ENCODE results near the gene WWP2. TPM values are rescaled to one million over a fixed set of nuclear protein-coding genes. Genes with fewer than 3 reads are reported as not detected.

Gene WWP2
- total RNA-seq, 2 experiments from 2014 or later: 30.3 to 43.4 TPM

- H2AFZ ChIP-seq (ENCODE audit: low read length): no peak overlapping the region
- BruUV-seq (replicated peaks): no TSS peak
- H4K20me1 ChIP-seq (ENCODE audit: insufficient read depth, low read length): no peaks in the 10 kb centered on the region
- intact Hi-C loops (cut with micrococcal nuclease; ENCODE audit: unreplicated experiment): loop anchor here (5.0 kb wide), 1 partner anchor 537 kb away; no protein-coding TSS in a partner anchor
- no peak overlapping the region for H3K4me3 ChIP-seq (ENCODE audit: low read depth, low read length, poor library complexity, severe bottlenecking)
- H3K4me2 ChIP-seq (ENCODE audit: low read length): no peak overlapping the region
- TF ChIP-seq EZH2phosphoT487 (IDR thresholded peaks at IDR 0.05; ENCODE audit: borderline replicate concordance, low read depth, low read length): no peak
- TF ChIP-seq CTCF (conservative IDR thresholded peaks at IDR 0.05; ENCODE audit: low read length): no peak
- ChIA-PET CTCF (ENCODE audit: unreplicated experiment) (no interaction called here), POLR2A (no interaction called here)
- no peaks in the 10 kb centered on the region for H3K79me2 ChIP-seq (ENCODE audit: insufficient read depth, low read depth, low read length)
- H3K9me2 ChIP-seq (ENCODE audit: insufficient read depth, low read length): no peaks in the 10 kb centered on the region
- H3K27ac ChIP-seq (ENCODE audit: low read depth, low read length, poor library complexity, severe bottlenecking): no peak overlapping the region
- peaks cover 22% of the 10 kb centered on the region for H3K36me3 ChIP-seq (ENCODE audit: insufficient read depth, low read length)
- no peaks in the 10 kb centered on the region for H3K4me1 ChIP-seq (ENCODE audit: insufficient read depth, low read length, poor library complexity, severe bottlenecking)
- no peak for DNase-seq (ENCODE audit: low spot score)
- H3K9me3 ChIP-seq (ENCODE audit: low read length): no peaks in the 10 kb centered on the region
Observed at GRCh38 chr16:69934044-69934443, 171.9 kb downstream of the WWP2 start.

GRCh38 chr16:69934751-69935150, 172.6 kb downstream of the WWP2 start:
- no TSS peak for BruUV-seq (replicated peaks)
- DNase-seq (ENCODE audit: low spot score): no peak
- TF ChIP-seq EZH2phosphoT487 (IDR thresholded peaks at IDR 0.05; ENCODE audit: borderline replicate concordance, low read depth, low read length) (no peak), CTCF (conservative IDR thresholded peaks at IDR 0.05; ENCODE audit: low read length) (no peak)
- no peak overlapping the region for H2AFZ ChIP-seq (ENCODE audit: low read length)
- H3K79me2 ChIP-seq (ENCODE audit: insufficient read depth, low read depth, low read length): no peaks in the 10 kb centered on the region
- POLR2A ChIA-PET: no interaction called here
- H3K36me3 ChIP-seq (ENCODE audit: insufficient read depth, low read length): peaks cover 22% of the 10 kb centered on the region
- intact Hi-C loops (cut with micrococcal nuclease; ENCODE audit: unreplicated experiment): loop anchor here (5.0 kb wide), 1 partner anchor 537 kb away; no protein-coding TSS in a partner anchor
- CTCF ChIA-PET (ENCODE audit: unreplicated experiment): no interaction called here
- no peaks in the 10 kb centered on the region for H3K9me2 ChIP-seq (ENCODE audit: insufficient read depth, low read length)
- no peaks in the 10 kb centered on the region for H3K4me1 ChIP-seq (ENCODE audit: insufficient read depth, low read length, poor library complexity, severe bottlenecking)
- no peaks in the 10 kb centered on the region for H3K9me3 ChIP-seq (ENCODE audit: low read length)
- H3K4me3 ChIP-seq (ENCODE audit: low read depth, low read length, poor library complexity, severe bottlenecking): no peak overlapping the region
- H4K20me1 ChIP-seq (ENCODE audit: insufficient read depth, low read length): no peaks in the 10 kb centered on the region
- H3K4me2 ChIP-seq (ENCODE audit: low read length): no peak overlapping the region
- H3K27ac ChIP-seq (ENCODE audit: low read depth, low read length, poor library complexity, severe bottlenecking): no peak overlapping the region

GRCh38 chr16:69935278-69935711, 173.2 kb downstream of the WWP2 start:
- no peaks in the 10 kb centered on the region for H3K79me2 ChIP-seq (ENCODE audit: insufficient read depth, low read depth, low read length)
- POLR2A ChIA-PET: no interaction called here
- H3K4me1 ChIP-seq (ENCODE audit: insufficient read depth, low read length, poor library complexity, severe bottlenecking): no peaks in the 10 kb centered on the region
- no peak overlapping the region for H3K4me3 ChIP-seq (ENCODE audit: low read depth, low read length, poor library complexity, severe bottlenecking)
- TF ChIP-seq EZH2phosphoT487 (IDR thresholded peaks at IDR 0.05; ENCODE audit: borderline replicate concordance, low read depth, low read length) (no peak), CTCF (conservative IDR thresholded peaks at IDR 0.05; ENCODE audit: low read length) (no peak)
- H3K9me2 ChIP-seq (ENCODE audit: insufficient read depth, low read length): no peaks in the 10 kb centered on the region
- no peak for DNase-seq (ENCODE audit: low spot score)
- H3K4me2 ChIP-seq (ENCODE audit: low read length): no peak overlapping the region
- intact Hi-C loops (cut with micrococcal nuclease; ENCODE audit: unreplicated experiment): no loop called here
- H2AFZ ChIP-seq (ENCODE audit: low read length): no peak overlapping the region
- CTCF ChIA-PET (ENCODE audit: unreplicated experiment): no interaction called here
- H4K20me1 ChIP-seq (ENCODE audit: insufficient read depth, low read length): no peaks in the 10 kb centered on the region
- H3K27ac ChIP-seq (ENCODE audit: low read depth, low read length, poor library complexity, severe bottlenecking): no peak overlapping the region
- no peaks in the 10 kb centered on the region for H3K9me3 ChIP-seq (ENCODE audit: low read length)
- BruUV-seq (replicated peaks): no TSS peak
- peaks cover 22% of the 10 kb centered on the region for H3K36me3 ChIP-seq (ENCODE audit: insufficient read depth, low read length)

Data from OCI-LY7 (cell line).